HUES48 (cell line): ENCODE data around the gene TMEM150B.

Source experiments
- H3K27ac ChIP-seq: one replicate; pipeline ENCODE4 v1.7.0; 2013; ENCODE audit warnings: low read depth, low read length, inconsistent platforms
- H3K27me3 ChIP-seq: 2 replicates; pipeline ENCODE4 v1.6.1; 2013; ENCODE audit warnings: mild to moderate bottlenecking, low read length; ENCODE audit not compliant: control insufficient read depth, insufficient read depth
- H3K36me3 ChIP-seq: 2 replicates; pipeline ENCODE4 v1.6.1; 2013; ENCODE audit warnings: low read length; ENCODE audit not compliant: control insufficient read depth, insufficient read depth
- H3K4me1 ChIP-seq: 2 replicates; pipeline ENCODE4 v1.6.1; 2013; ENCODE audit warnings: mild to moderate bottlenecking, low read length; ENCODE audit not compliant: control insufficient read depth, insufficient read depth
- H3K4me3 ChIP-seq: 2 replicates; pipeline ENCODE4 v1.5.1; 2013; ENCODE audit warnings: mild to moderate bottlenecking, low read depth, low read length
- H3K9ac ChIP-seq: 2 replicates; pipeline ENCODE4 v1.6.1; 2013; ENCODE audit warnings: mild to moderate bottlenecking, low read depth, low read length, moderate library complexity
- H3K9me3 ChIP-seq: 2 replicates; pipeline ENCODE4 v1.6.1; 2013; ENCODE audit warnings: low read length; ENCODE audit not compliant: control insufficient read depth, insufficient read depth

TMEM150B gene

GRCh38 chr19:55353803-55354697, 28.9 kb upstream of the TMEM150B start:
- Histone ChIP-seq H3K9me3 (no peaks in the 10 kb centered on the region), H3K36me3 (peaks cover 3% of the 10 kb centered on the region; the same call in 1 of the 2 replicates), H3K27me3 (peaks cover 54% of the 10 kb centered on the region), H3K4me1 (peaks cover 19% of the 10 kb centered on the region), H3K9ac (no peak overlapping the region), H3K27ac (no peak overlapping the region), H3K4me3 (peak overlapping the region; percentile 84)

- peaks cover 3% of the 10 kb centered on the region; the same call in 1 of the 2 replicates for H3K36me3 ChIP-seq
- H3K9me3 ChIP-seq = no peaks in the 10 kb centered on the region
- H3K27ac ChIP-seq = no peak overlapping the region
- H3K4me1 ChIP-seq = peaks cover 26% of the 10 kb centered on the region
- no peak overlapping the region for H3K9ac ChIP-seq
- peaks cover 54% of the 10 kb centered on the region for H3K27me3 ChIP-seq
- H3K4me3 ChIP-seq = peak overlapping the region; percentile 84
These were observed 28.2 kb upstream of the TMEM150B start for GRCh38 chr19:55353356-55353802.

- Histone ChIP-seq H3K27me3 (peaks cover 54% of the 10 kb centered on the region), H3K27ac (no peak overlapping the region), H3K9ac (no peak overlapping the region)
These were observed 27.5 kb upstream of the TMEM150B start for GRCh38 chr19:55352549-55353145.

GRCh38 chr19:55352040-55352439, 26.9 kb upstream of the TMEM150B start:
- peaks cover 48% of the 10 kb centered on the region for H3K27me3 ChIP-seq
- peaks cover 34% of the 10 kb centered on the region for H3K4me1 ChIP-seq
- H3K4me3 ChIP-seq = no peak overlapping the region
- no peak overlapping the region for H3K9ac ChIP-seq
- no peaks in the 10 kb centered on the region for H3K9me3 ChIP-seq
- peaks cover 10% of the 10 kb centered on the region for H3K36me3 ChIP-seq
- no peak overlapping the region for H3K27ac ChIP-seq

More at GRCh38 chr19:55352549-55353145, 27.5 kb upstream of the TMEM150B start:
- peaks cover 33% of the 10 kb centered on the region for H3K4me1 ChIP-seq
- H3K4me3 ChIP-seq = peak overlapping the region; percentile 84; the same call in 1 of the 2 replicates
- no peaks in the 10 kb centered on the region for H3K9me3 ChIP-seq
- H3K36me3 ChIP-seq = peaks cover 4% of the 10 kb centered on the region

- H3K36me3 ChIP-seq = peaks cover 17% of the 10 kb centered on the region
- no peaks in the 10 kb centered on the region for H3K9me3 ChIP-seq
- peaks cover 34% of the 10 kb centered on the region for H3K4me1 ChIP-seq
- peaks cover 36% of the 10 kb centered on the region for H3K27me3 ChIP-seq
- no peak overlapping the region for H3K27ac ChIP-seq
- H3K4me3 ChIP-seq = no peak overlapping the region
- H3K9ac ChIP-seq = no peak overlapping the region
These were observed 25.6 kb upstream of the TMEM150B start for GRCh38 chr19:55350620-55351315.

- Histone ChIP-seq H3K9ac (peak overlapping the region; percentile 48; the same call in 1 of the 2 replicates), H3K9me3 (no peaks in the 10 kb centered on the region), H3K4me1 (peaks cover 29% of the 10 kb centered on the region), H3K4me3 (peak overlapping the region; percentile 23; the same call in 1 of the 2 replicates), H3K27ac (peak overlapping the region; percentile 95), H3K36me3 (peaks cover 35% of the 10 kb centered on the region), H3K27me3 (peaks cover 19% of the 10 kb centered on the region)
These were observed 23.3 kb upstream of the TMEM150B start for GRCh38 chr19:55348317-55349034.

GRCh38 chr19:55347442-55348009, 22.4 kb upstream of the TMEM150B start:
- Histone ChIP-seq H3K27ac (peak overlapping the region; percentile 95), H3K9me3 (no peaks in the 10 kb centered on the region), H3K4me1 (peaks cover 27% of the 10 kb centered on the region), H3K9ac (no peak overlapping the region), H3K4me3 (no peak overlapping the region), H3K27me3 (peaks cover 9% of the 10 kb centered on the region), H3K36me3 (peaks cover 45% of the 10 kb centered on the region)

GRCh38 chr19:55346725-55347441, 21.7 kb upstream of the TMEM150B start:
- Histone ChIP-seq H3K36me3 (peaks cover 51% of the 10 kb centered on the region), H3K27ac (no peak overlapping the region), H3K4me3 (no peak overlapping the region), H3K4me1 (peaks cover 29% of the 10 kb centered on the region), H3K9me3 (no peaks in the 10 kb centered on the region), H3K27me3 (peaks cover 3% of the 10 kb centered on the region), H3K9ac (no peak overlapping the region)

GRCh38 chr19:55345818-55346724, 20.9 kb upstream of the TMEM150B start:
- Histone ChIP-seq H3K9ac (no peak overlapping the region), H3K4me3 (no peak overlapping the region), H3K9me3 (no peaks in the 10 kb centered on the region), H3K27ac (no peak overlapping the region), H3K27me3 (no peaks in the 10 kb centered on the region), H3K36me3 (peaks cover 53% of the 10 kb centered on the region), H3K4me1 (peaks cover 35% of the 10 kb centered on the region)
